ENCODE results near the gene ZNF618. TPM values are rescaled to one million over a fixed set of nuclear protein-coding genes. Genes with fewer than 3 reads are reported as not detected.

The ZNF618 gene
- total RNA-seq, 2 experiments from 2014 or later = 0.34 to 0.42 TPM

DNA sequence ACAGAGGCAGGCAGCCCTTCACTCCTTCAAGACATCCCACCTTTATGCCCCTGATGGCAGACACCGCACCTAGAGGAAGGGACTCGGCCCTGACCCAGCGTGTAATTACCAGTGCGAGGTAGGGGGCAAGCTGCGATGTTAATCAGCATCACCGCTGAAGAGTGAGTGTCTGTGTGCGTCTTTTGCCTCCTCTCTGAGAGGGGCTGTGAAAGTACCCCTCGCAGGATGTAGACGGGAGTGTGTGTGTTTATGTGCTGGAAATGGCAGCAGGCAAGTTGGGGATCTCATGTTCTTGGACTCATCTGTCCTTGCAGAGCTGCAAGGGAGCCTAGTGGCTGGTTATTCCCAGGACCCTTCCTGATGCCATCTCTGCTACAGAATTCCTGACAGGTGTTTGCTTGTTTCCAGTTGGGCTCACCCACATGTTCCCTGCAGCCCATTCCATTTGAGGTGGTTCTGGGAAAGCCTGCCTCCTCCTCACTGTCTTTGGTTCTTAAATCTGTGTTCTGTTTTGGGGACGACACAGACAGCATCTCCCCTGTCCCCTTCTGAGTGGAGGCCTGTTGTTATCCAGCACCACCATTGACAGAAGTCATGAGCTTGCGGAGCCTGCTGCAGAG is 70.5 kb downstream of the ZNF618 start:
- Mint-ChIP-seq H3K27me3 (ENCODE audit: low read depth) (peaks cover under 1% of the 10 kb centered on the region), H3K4me1 (ENCODE audit: low read depth) (no peaks in the 10 kb centered on the region), H3K9me3 (ENCODE audit: insufficient read depth) (no peaks in the 10 kb centered on the region), H3K36me3 (ENCODE audit: low read depth) (no peaks in the 10 kb centered on the region), H3K27ac (no peak overlapping the region), H3K4me3 (no peak overlapping the region)
- DNase-seq (no peak), ATAC-seq (no peak)
- ChIA-PET POLR2A (no interaction called here), CTCF (no interaction called here)

DNA sequence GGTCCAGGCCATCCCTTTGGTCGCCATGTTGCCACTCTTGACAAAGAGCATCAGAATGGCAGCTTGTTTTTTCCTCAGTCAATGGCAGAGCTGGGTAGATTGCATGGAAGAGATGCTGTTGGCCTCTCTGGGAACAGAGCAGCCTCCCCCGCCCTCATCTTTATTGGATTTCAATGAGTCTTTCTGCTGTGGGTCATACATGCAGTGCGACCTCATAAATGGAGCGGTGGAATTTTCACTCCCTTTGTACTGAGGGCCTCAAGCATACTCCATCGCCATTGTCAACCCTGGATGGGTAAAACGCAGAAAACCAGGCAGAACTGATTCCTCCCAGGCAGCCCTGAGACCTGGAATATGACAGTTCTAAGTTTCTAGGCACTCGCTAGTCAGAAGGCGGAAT is 71.8 kb downstream of the ZNF618 start:
- H3K36me3 Mint-ChIP-seq (ENCODE audit: low read depth) = no peaks in the 10 kb centered on the region
- ATAC-seq = no peak
- no peaks in the 10 kb centered on the region for H3K4me1 Mint-ChIP-seq (ENCODE audit: low read depth)
- no peaks in the 10 kb centered on the region for H3K27me3 Mint-ChIP-seq (ENCODE audit: low read depth)
- H3K27ac Mint-ChIP-seq = no peak overlapping the region
- ChIA-PET POLR2A (no interaction called here), CTCF (interaction anchor here (0.6 kb wide), 1 partner anchor 15 kb away, joined by 3 read pairs; no protein-coding TSS in a partner anchor)
- DNase-seq = no peak
- H3K9me3 Mint-ChIP-seq (ENCODE audit: insufficient read depth) = no peaks in the 10 kb centered on the region
- H3K4me3 Mint-ChIP-seq = no peak overlapping the region

DNA sequence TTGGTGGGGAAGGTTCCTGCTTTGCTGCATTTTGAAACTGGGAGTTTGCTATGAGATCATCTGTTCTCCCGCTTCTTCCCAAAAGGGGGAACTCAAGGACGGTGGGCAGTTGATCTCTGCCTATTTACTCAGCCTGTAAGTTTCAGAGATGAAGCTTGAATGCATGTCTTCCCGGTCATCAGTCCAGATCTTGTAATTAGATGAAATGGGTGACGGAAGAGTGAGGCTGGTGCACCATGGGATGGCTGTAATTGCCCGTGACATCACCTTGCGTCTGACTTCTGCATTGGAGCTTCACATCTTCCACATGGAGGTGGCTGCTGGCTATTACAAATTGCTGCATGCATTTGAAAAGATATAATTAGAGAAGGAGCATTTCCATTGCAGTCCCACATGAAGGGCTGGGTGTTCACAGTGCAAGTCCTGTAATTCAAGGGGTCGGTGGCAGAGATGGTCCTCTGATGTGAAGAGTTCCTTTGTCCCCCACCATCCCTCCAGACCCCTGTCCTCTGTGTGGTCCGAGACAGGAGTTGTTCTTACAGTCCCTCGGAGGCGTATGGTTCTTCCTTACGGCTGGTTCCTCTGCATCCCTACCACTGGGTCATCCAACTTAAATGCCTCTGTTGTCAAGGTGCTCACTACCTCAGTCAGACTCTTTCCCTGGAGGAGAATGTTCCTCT is 72.9 kb downstream of the ZNF618 start:
- Mint-ChIP-seq H3K27ac (no peak overlapping the region), H3K27me3 (ENCODE audit: low read depth) (no peaks in the 10 kb centered on the region), H3K4me1 (ENCODE audit: low read depth) (no peaks in the 10 kb centered on the region), H3K9me3 (ENCODE audit: insufficient read depth) (no peaks in the 10 kb centered on the region), H3K36me3 (ENCODE audit: low read depth) (no peaks in the 10 kb centered on the region), H3K4me3 (no peak overlapping the region)
- ChIA-PET CTCF (no interaction called here), POLR2A (no interaction called here)
- no peak for ATAC-seq
- no peak for DNase-seq

DNA sequence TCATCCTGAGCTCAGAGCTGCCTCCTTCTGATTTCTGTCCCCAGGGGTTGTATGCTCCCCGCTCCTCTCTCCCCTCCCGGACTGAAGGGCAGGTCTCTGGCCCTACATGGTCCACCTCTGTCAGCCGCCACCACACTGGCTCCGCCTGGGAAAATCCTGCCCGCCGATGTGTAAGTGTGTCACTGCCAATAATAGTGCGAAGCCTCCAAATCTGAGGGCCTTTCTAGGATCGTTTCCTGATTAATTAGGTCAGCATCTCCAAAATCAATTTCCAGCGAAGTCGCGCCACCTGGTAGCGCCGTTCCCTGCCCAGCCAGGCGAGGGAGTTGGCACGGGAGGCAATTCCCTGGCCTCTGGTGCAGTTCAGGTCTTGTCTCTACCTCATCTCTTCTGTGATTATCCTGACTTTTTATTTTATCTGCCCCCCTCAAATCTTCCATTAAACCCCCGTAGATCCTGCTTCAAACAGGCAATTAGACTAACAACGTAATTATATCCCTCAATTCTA is 73.5 kb downstream of the ZNF618 start:
- no peak for DNase-seq
- Mint-ChIP-seq H3K9me3 (ENCODE audit: insufficient read depth) (no peaks in the 10 kb centered on the region), H3K27me3 (ENCODE audit: low read depth) (no peaks in the 10 kb centered on the region), H3K36me3 (ENCODE audit: low read depth) (no peaks in the 10 kb centered on the region), H3K27ac (no peak overlapping the region), H3K4me3 (no peak overlapping the region), H3K4me1 (ENCODE audit: low read depth) (no peaks in the 10 kb centered on the region)
- CTCF ChIA-PET = no interaction called here
- ATAC-seq = no peak
- POLR2A ChIA-PET = no interaction called here

DNA sequence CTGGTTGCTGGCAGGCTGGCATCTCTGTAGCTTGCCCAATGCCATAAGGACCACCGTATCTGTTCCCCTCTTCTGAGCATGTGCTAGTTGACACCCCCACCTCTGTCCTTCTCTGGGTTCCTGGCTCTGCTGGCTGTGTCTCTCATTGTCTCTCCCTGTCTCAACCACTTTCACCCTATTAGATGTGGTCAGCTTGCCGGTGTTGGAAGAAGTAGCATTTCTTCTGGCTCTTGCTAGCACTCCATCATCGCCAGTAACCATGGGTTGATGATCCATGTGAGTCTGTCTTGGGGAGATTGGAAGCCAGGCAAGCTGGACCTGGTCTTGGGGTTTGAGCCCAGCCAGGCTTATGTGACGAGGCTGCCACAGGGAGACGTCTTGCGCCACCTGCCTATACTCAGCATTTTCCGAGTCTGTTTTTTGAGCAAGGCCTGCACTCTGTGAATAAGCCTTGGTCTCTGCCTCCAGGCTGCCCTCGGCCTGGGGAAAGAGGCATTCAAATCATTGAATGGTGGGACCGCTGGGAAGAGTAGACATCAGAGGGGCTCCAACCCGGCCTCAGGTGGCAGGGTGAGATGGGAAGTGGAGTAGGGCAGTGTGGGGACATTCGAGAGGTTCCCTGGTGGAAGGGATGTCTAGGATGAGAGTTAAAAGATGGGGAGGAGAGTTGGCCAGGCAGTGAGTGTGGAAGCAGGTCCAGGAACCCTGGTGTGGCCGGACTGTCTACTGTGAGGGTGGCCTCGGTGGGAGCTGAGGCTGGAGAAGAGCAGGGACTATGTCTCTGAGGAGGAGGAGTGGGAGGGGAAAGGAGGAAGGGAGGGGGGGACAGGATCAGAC is 74.3 kb downstream of the ZNF618 start:
- ChIA-PET CTCF (no interaction called here), POLR2A (no interaction called here)

DNA sequence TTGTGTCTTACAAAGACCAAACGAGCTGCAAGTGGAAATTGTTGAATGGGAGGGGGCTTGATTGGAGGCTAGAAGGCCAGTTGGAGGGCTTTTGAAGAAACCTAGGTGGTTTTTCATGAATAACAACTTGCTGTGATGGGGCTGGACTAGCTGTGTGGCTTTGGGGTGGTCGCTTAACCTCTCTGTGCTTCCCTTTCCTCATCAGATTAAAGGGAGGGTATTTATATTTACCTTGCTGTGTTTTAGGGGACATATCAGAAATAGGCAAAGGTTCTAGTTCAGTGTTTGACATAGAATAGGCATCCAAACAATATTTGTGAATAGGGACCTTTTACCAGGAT is 74.9 kb downstream of the ZNF618 start:
- no peak overlapping the region for H3K4me3 Mint-ChIP-seq
- no peaks in the 10 kb centered on the region for H3K27me3 Mint-ChIP-seq (ENCODE audit: low read depth)
- H3K9me3 Mint-ChIP-seq (ENCODE audit: insufficient read depth) = no peaks in the 10 kb centered on the region
- H3K36me3 Mint-ChIP-seq (ENCODE audit: low read depth) = no peaks in the 10 kb centered on the region
- ChIA-PET CTCF (no interaction called here), POLR2A (no interaction called here)
- H3K27ac Mint-ChIP-seq = no peak overlapping the region
- ATAC-seq = no peak
- no peaks in the 10 kb centered on the region for H3K4me1 Mint-ChIP-seq (ENCODE audit: low read depth)
- no peak for DNase-seq

More for the DNA sequence above, 74.3 kb downstream of the ZNF618 start:
- no peak overlapping the region for H3K4me3 Mint-ChIP-seq
- H3K27ac Mint-ChIP-seq = no peak overlapping the region
- H3K27me3 Mint-ChIP-seq (ENCODE audit: low read depth) = no peaks in the 10 kb centered on the region
- H3K9me3 Mint-ChIP-seq (ENCODE audit: insufficient read depth) = no peaks in the 10 kb centered on the region
- no peak for ATAC-seq
- H3K4me1 Mint-ChIP-seq (ENCODE audit: low read depth) = no peaks in the 10 kb centered on the region
- DNase-seq = no peak
- no peaks in the 10 kb centered on the region for H3K36me3 Mint-ChIP-seq (ENCODE audit: low read depth)

DNA sequence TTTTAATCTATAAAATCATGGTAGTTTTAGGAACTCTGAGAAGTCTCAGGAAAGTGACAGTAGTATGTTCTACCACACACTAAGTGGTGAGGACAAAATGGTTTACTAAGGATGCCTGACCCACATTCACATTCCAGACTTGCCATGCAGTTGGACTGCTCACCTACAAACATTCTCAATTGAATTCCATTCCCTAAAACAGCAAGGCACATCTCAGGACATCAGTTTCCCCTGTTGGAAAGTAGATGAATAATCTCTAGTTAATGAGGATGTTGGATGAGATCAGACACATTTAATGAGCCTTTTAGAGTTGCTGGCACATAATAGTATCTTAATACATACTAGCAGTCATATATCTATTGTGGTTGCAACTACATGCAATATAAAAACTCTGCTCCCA is 76.6 kb downstream of the ZNF618 start:
- ATAC-seq = no peak
- Mint-ChIP-seq H3K4me3 (no peak overlapping the region), H3K27ac (no peak overlapping the region), H3K36me3 (ENCODE audit: low read depth) (no peaks in the 10 kb centered on the region), H3K4me1 (ENCODE audit: low read depth) (no peaks in the 10 kb centered on the region), H3K27me3 (ENCODE audit: low read depth) (no peaks in the 10 kb centered on the region), H3K9me3 (ENCODE audit: insufficient read depth) (no peaks in the 10 kb centered on the region)
- ChIA-PET CTCF (no interaction called here), POLR2A (no interaction called here)
- DNase-seq = no peak

DNA sequence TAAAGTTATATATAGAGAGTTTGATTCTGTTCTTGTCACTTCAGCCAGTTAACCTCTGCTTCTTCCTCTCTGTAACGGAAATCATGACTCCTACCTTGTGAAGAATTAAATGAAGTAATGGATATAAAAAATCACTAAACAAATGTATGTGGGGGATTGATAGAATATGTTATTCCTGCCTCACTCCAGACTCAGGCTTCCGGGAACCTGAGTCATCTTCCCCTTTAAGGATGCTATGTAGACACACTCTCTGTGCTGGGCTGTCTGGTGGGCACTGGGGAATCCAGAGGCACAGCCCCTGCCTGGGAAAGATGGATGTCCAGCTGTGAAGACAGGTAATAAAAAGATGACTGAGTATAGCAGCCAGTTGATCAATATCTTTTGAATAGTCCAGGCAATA is 77.4 kb downstream of the ZNF618 start:
- H3K9me3 Mint-ChIP-seq (ENCODE audit: insufficient read depth) = no peaks in the 10 kb centered on the region
- DNase-seq (no peak), ATAC-seq (no peak)
- H3K27me3 Mint-ChIP-seq (ENCODE audit: low read depth) = no peaks in the 10 kb centered on the region
- no peaks in the 10 kb centered on the region for H3K4me1 Mint-ChIP-seq (ENCODE audit: low read depth)
- CTCF ChIA-PET = no interaction called here
- POLR2A ChIA-PET = no interaction called here
- H3K27ac Mint-ChIP-seq = no peak overlapping the region
- H3K36me3 Mint-ChIP-seq (ENCODE audit: low read depth) = no peaks in the 10 kb centered on the region
- no peak overlapping the region for H3K4me3 Mint-ChIP-seq

DNA sequence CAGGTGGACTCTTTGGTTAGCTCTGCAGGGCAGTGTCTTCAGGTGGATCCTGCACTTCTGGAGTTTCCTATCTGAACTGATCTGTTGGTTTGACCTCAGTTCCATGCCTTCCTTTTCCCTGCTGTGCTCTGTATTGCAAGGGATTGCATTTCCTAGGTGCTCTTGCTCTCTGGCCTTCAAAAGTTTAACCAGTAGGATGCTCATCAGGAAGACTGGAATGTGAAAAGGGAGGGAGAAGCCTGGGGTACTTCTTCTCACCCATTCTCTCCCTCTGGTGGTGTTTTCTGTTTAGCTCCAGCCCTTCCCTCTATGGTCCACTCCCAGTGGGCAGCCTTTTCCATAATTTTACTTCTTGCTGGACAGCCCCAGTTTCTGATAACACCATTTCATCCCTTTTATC is 78.5 kb downstream of the ZNF618 start:
- no peak for DNase-seq
- no peak overlapping the region for H3K4me3 Mint-ChIP-seq
- H3K36me3 Mint-ChIP-seq (ENCODE audit: low read depth) = no peaks in the 10 kb centered on the region
- no peak overlapping the region for H3K27ac Mint-ChIP-seq
- no peaks in the 10 kb centered on the region for H3K27me3 Mint-ChIP-seq (ENCODE audit: low read depth)
- no peak for ATAC-seq
- H3K4me1 Mint-ChIP-seq (ENCODE audit: low read depth) = no peaks in the 10 kb centered on the region
- ChIA-PET POLR2A (no interaction called here), CTCF (no interaction called here)
- no peaks in the 10 kb centered on the region for H3K9me3 Mint-ChIP-seq (ENCODE audit: insufficient read depth)

DNA sequence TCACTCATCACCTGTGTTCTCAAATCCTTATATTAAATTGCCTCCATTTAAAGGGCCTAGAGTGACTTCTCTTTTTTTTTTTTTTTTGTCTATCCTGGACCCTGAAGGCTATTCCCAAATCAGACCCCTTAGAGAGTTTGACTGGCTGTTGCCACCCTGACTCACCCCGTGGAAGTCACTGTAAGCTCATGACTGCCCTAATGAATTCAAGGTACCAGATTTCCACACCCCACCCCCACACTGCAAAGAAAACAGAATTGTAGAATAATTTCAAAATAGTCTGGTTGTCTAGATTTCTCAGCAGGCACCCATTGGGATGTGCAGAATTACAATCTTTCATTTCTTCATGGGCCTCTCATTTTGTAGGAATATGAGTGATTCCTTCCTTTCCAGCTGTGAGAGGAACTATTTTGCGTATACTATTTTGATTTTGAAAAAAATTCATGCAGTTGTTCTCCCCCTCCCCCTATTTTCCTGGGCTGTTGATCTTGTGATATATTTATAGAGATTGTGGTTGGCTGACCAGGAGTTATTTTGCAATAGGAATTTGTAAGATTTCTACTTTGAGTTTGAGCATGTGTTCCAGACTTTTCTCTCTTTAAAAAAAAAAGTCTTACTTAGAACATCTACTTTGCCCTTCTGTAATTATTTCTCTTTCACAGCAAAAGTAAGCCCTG is 79.1 kb downstream of the ZNF618 start:
- no peak for ATAC-seq
- ChIA-PET POLR2A (no interaction called here), CTCF (no interaction called here)
- no peaks in the 10 kb centered on the region for H3K4me1 Mint-ChIP-seq (ENCODE audit: low read depth)
- no peaks in the 10 kb centered on the region for H3K27me3 Mint-ChIP-seq (ENCODE audit: low read depth)
- H3K36me3 Mint-ChIP-seq (ENCODE audit: low read depth) = no peaks in the 10 kb centered on the region
- no peak for DNase-seq
- H3K4me3 Mint-ChIP-seq = no peak overlapping the region
- no peak overlapping the region for H3K27ac Mint-ChIP-seq
- no peaks in the 10 kb centered on the region for H3K9me3 Mint-ChIP-seq (ENCODE audit: insufficient read depth)

DNA sequence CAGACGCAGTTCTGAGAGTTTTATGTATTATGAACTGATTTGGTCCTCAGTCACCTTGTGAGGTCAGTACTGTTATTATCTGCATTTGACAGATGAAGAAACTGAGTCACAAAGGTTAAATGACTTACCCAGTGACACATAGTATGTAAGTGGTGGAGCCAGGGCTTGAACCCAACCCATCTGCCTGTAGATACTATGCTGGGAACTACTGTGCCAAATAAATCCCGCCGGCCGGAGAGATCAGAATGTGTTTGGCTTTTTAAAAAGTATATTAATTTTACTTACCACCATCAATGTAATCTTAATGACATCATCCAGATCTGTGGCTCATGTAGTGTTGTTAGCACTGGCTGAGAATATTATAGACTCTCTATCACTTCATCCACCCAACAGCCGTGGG is 80.8 kb downstream of the ZNF618 start:
- H3K27me3 Mint-ChIP-seq (ENCODE audit: low read depth) = no peaks in the 10 kb centered on the region
- ChIA-PET POLR2A (no interaction called here), CTCF (no interaction called here)
- no peaks in the 10 kb centered on the region for H3K4me1 Mint-ChIP-seq (ENCODE audit: low read depth)
- H3K4me3 Mint-ChIP-seq = no peak overlapping the region
- H3K27ac Mint-ChIP-seq = no peak overlapping the region
- no peaks in the 10 kb centered on the region for H3K36me3 Mint-ChIP-seq (ENCODE audit: low read depth)
- H3K9me3 Mint-ChIP-seq (ENCODE audit: insufficient read depth) = no peaks in the 10 kb centered on the region
- ATAC-seq (no peak), DNase-seq (no peak)

DNA sequence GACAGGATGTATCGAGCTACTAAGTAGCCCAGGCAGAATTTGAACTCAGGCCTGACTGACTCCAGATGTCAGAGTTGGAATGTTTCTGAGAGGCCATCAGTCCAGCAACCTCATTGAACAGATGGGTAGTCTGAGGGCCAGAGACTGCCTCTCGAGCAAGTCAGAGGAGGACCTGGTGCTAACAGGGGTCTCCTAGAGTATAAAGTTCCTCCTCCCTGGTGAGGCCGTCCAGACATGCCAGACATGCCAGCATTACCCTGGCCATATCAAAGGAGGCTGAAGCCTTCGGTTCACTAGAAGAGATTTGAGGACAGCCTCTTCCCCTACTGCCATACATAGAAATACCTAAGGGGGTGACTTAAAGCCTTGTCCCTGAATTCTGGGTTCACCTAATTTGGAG is 81.2 kb downstream of the ZNF618 start:
- ChIA-PET POLR2A (no interaction called here), CTCF (no interaction called here)
- Mint-ChIP-seq H3K36me3 (ENCODE audit: low read depth) (no peaks in the 10 kb centered on the region), H3K4me3 (no peak overlapping the region), H3K9me3 (ENCODE audit: insufficient read depth) (no peaks in the 10 kb centered on the region), H3K27me3 (ENCODE audit: low read depth) (no peaks in the 10 kb centered on the region), H3K4me1 (ENCODE audit: low read depth) (no peaks in the 10 kb centered on the region), H3K27ac (no peak overlapping the region)
- DNase-seq = no peak
- no peak for ATAC-seq
